ENCODE measurements around the gene TAPT1. TPM values are rescaled to one million over a fixed set of nuclear protein-coding genes. Genes with fewer than 3 reads are reported as not detected.

The TAPT1 gene
- total RNA-seq, 1 donor from 2014 or later = 35.0 TPM

GRCh38 chr4:16165931-16166330, 60.3 kb downstream of the TAPT1 start:
- TF ChIP-seq CTCF (IDR thresholded peaks at IDR 0.05) = no peak

GRCh38 chr4:16162891-16163290, 63.4 kb downstream of the TAPT1 start:
- Mint-ChIP-seq H3K4me3 (no peak overlapping the region), H3K4me1 (no peaks in the 10 kb centered on the region), H3K27ac (no peak overlapping the region), H3K36me3 (ENCODE audit: low read depth) (peaks cover 61% of the 10 kb centered on the region), H3K27me3 (no peaks in the 10 kb centered on the region), H3K9me3 (no peaks in the 10 kb centered on the region)
- intact Hi-C loops (cut with micrococcal nuclease) = no loop called here
- DNase-seq = no peak
- no peak for ATAC-seq (ENCODE audit: low read depth)
- TF ChIP-seq CTCF (IDR thresholded peaks at IDR 0.05) = no peak
- POLR2A ChIA-PET = no interaction called here
- CTCF ChIA-PET = no interaction called here

More at GRCh38 chr4:16165931-16166330, 60.3 kb downstream of the TAPT1 start:
- ATAC-seq (ENCODE audit: low read depth) (no peak), DNase-seq (no peak)
- POLR2A ChIA-PET = no interaction called here
- peak overlapping the region; percentile 7 for H3K27ac Mint-ChIP-seq
- peaks cover 82% of the 10 kb centered on the region for H3K36me3 Mint-ChIP-seq (ENCODE audit: low read depth)
- CTCF ChIA-PET = no interaction called here
- no peak overlapping the region for H3K4me3 Mint-ChIP-seq
- intact Hi-C loops (cut with micrococcal nuclease) = no loop called here
- H3K27me3 Mint-ChIP-seq = no peaks in the 10 kb centered on the region
- H3K4me1 Mint-ChIP-seq = no peaks in the 10 kb centered on the region
- H3K9me3 Mint-ChIP-seq = no peaks in the 10 kb centered on the region

GRCh38 chr4:16161851-16162408, 64.3 kb downstream of the TAPT1 start:
- ChIA-PET CTCF (no interaction called here), POLR2A (no interaction called here)
- peaks cover 54% of the 10 kb centered on the region for H3K36me3 Mint-ChIP-seq (ENCODE audit: low read depth)
- DNase-seq (no peak), ATAC-seq (ENCODE audit: low read depth) (no peak)
- H3K27ac Mint-ChIP-seq = no peak overlapping the region
- no peaks in the 10 kb centered on the region for H3K4me1 Mint-ChIP-seq
- intact Hi-C loops (cut with micrococcal nuclease) = no loop called here
- H3K9me3 Mint-ChIP-seq = no peaks in the 10 kb centered on the region
- no peaks in the 10 kb centered on the region for H3K27me3 Mint-ChIP-seq
- H3K4me3 Mint-ChIP-seq = no peak overlapping the region
- TF ChIP-seq CTCF (IDR thresholded peaks at IDR 0.05) = no peak

GRCh38 chr4:16160457-16160856, 65.8 kb downstream of the TAPT1 start:
- ChIA-PET CTCF (no interaction called here), POLR2A (no interaction called here)
- no peak for TF ChIP-seq CTCF (IDR thresholded peaks at IDR 0.05)
- H3K9me3 Mint-ChIP-seq = no peaks in the 10 kb centered on the region
- no peak overlapping the region for H3K4me3 Mint-ChIP-seq
- intact Hi-C loops (cut with micrococcal nuclease) = no loop called here
- no peaks in the 10 kb centered on the region for H3K27me3 Mint-ChIP-seq
- no peaks in the 10 kb centered on the region for H3K4me1 Mint-ChIP-seq
- H3K36me3 Mint-ChIP-seq (ENCODE audit: low read depth) = peaks cover 42% of the 10 kb centered on the region
- H3K27ac Mint-ChIP-seq = no peak overlapping the region
- DNase-seq (no peak), ATAC-seq (ENCODE audit: low read depth) (no peak)

- ATAC-seq (ENCODE audit: low read depth) (no peak), DNase-seq (no peak)
- TF ChIP-seq CTCF (IDR thresholded peaks at IDR 0.05) = no peak
- no peaks in the 10 kb centered on the region for H3K4me1 Mint-ChIP-seq
- H3K9me3 Mint-ChIP-seq = no peaks in the 10 kb centered on the region
- ChIA-PET POLR2A (no interaction called here), CTCF (no interaction called here)
- H3K4me3 Mint-ChIP-seq = no peak overlapping the region
- H3K36me3 Mint-ChIP-seq (ENCODE audit: low read depth) = peaks cover 32% of the 10 kb centered on the region
- H3K27ac Mint-ChIP-seq = no peak overlapping the region
- H3K27me3 Mint-ChIP-seq = no peaks in the 10 kb centered on the region
- intact Hi-C loops (cut with micrococcal nuclease) = no loop called here
These were observed 67.0 kb downstream of the TAPT1 start for GRCh38 chr4:16159286-16159685.
